ENCODE data around the gene PDZD2. TPM values are rescaled to one million over a fixed set of nuclear protein-coding genes. Genes with fewer than 3 reads are reported as not detected.

Gene PDZD2
- total RNA-seq, 1 experiment from 2014 or later: not detected

- H3K9me3 ChIP-seq (ENCODE audit: insufficient read depth, low read depth): no peaks in the 10 kb centered on the region
- no peaks in the 10 kb centered on the region for H3K9me2 ChIP-seq (ENCODE audit: insufficient read depth)
- no peaks in the 10 kb centered on the region for H4K20me1 ChIP-seq (ENCODE audit: insufficient read depth)
- H3K4me2 ChIP-seq: no peak overlapping the region
- H3K4me3 ChIP-seq: no peak overlapping the region
- POLR2A ChIA-PET (ENCODE audit: unreplicated experiment): no interaction called here
- TF ChIP-seq, protein P1, sequence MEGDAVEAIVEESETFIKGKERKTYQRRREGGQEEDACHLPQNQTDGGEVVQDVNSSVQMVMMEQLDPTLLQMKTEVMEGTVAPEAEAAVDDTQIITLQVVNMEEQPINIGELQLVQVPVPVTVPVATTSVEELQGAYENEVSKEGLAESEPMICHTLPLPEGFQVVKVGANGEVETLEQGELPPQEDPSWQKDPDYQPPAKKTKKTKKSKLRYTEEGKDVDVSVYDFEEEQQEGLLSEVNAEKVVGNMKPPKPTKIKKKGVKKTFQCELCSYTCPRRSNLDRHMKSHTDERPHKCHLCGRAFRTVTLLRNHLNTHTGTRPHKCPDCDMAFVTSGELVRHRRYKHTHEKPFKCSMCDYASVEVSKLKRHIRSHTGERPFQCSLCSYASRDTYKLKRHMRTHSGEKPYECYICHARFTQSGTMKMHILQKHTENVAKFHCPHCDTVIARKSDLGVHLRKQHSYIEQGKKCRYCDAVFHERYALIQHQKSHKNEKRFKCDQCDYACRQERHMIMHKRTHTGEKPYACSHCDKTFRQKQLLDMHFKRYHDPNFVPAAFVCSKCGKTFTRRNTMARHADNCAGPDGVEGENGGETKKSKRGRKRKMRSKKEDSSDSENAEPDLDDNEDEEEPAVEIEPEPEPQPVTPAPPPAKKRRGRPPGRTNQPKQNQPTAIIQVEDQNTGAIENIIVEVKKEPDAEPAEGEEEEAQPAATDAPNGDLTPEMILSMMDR (conservative IDR thresholded peaks at IDR 0.05): no peak
- TF ChIP-seq EZH2 (IDR thresholded peaks at IDR 0.05; ENCODE audit: low read depth): no peak
- BruUV-seq (replicated peaks): no TSS peak
- no peak overlapping the region for H3K27ac ChIP-seq
- no peak for DNase-seq
- no peaks in the 10 kb centered on the region for H3K79me2 ChIP-seq (ENCODE audit: low read depth)
- peaks cover 95% of the 10 kb centered on the region for H3K27me3 ChIP-seq (ENCODE audit: insufficient read depth, low read depth)
- intact Hi-C loops (cut with micrococcal nuclease; ENCODE audit: unreplicated experiment): no loop called here
- CTCF ChIA-PET: no interaction called here
- H3K36me3 ChIP-seq (ENCODE audit: low read depth): no peaks in the 10 kb centered on the region
- no peak overlapping the region for H2AFZ ChIP-seq
- no peaks in the 10 kb centered on the region for H3K4me1 ChIP-seq (replicated peaks; ENCODE audit: insufficient read depth)
- no peaks in the 10 kb centered on the region for H3F3A ChIP-seq (ENCODE audit: insufficient read depth, low read depth)
These were observed 16.6 kb downstream of the PDZD2 start for GRCh38 chr5:31655491-31655890.

DNA sequence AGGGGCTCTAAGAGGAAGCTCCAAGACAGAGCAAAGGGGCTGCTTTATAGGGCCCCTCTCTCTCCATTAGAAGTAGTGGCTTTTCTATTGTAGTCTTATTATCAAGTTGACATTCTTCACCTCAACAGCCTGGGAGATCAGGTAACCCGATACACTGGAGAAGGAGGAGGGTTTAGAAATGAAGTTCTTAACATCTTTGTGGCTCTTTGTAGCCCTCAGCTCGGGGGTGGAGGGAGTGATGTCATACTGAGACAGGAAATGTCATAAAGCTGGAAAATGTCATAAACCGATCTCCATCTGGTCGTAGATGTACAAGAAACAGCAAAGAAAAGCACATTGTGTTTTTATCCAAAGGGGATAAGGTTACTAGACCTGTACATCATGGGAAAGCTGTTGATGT is 17.9 kb downstream of the PDZD2 start:
- H3K27me3 ChIP-seq (ENCODE audit: insufficient read depth, low read depth): peaks cover 96% of the 10 kb centered on the region
- ChIA-PET POLR2A (ENCODE audit: unreplicated experiment) (no interaction called here), CTCF (no interaction called here)
- no peaks in the 10 kb centered on the region for H3K9me2 ChIP-seq (ENCODE audit: insufficient read depth)
- H3K79me2 ChIP-seq (ENCODE audit: low read depth): no peaks in the 10 kb centered on the region
- no peak overlapping the region for H3K4me3 ChIP-seq
- H2AFZ ChIP-seq: no peak overlapping the region
- no peaks in the 10 kb centered on the region for H3K9me3 ChIP-seq (ENCODE audit: insufficient read depth, low read depth)
- no peak overlapping the region for H3K4me2 ChIP-seq
- TF ChIP-seq, protein P1 (conservative IDR thresholded peaks at IDR 0.05): no peak
- TF ChIP-seq EZH2 (IDR thresholded peaks at IDR 0.05; ENCODE audit: low read depth): no peak
- H3F3A ChIP-seq (ENCODE audit: insufficient read depth, low read depth): no peaks in the 10 kb centered on the region
- intact Hi-C loops (cut with micrococcal nuclease; ENCODE audit: unreplicated experiment): no loop called here
- H3K36me3 ChIP-seq (ENCODE audit: low read depth): no peaks in the 10 kb centered on the region
- no peak overlapping the region for H3K27ac ChIP-seq
- no peak for DNase-seq
- H3K4me1 ChIP-seq (replicated peaks; ENCODE audit: insufficient read depth): no peaks in the 10 kb centered on the region
- no TSS peak for BruUV-seq (replicated peaks)
- H4K20me1 ChIP-seq (ENCODE audit: insufficient read depth): no peaks in the 10 kb centered on the region

GRCh38 chr5:31657315-31657979 is 18.5 kb downstream of the PDZD2 start:
- POLR2A ChIA-PET (ENCODE audit: unreplicated experiment): no interaction called here
- H3K4me2 ChIP-seq: no peak overlapping the region
- no peak overlapping the region for H3K27ac ChIP-seq
- BruUV-seq (replicated peaks): no TSS peak
- DNase-seq: no peak
- H3K9me3 ChIP-seq (ENCODE audit: insufficient read depth, low read depth): no peaks in the 10 kb centered on the region
- no peaks in the 10 kb centered on the region for H3K36me3 ChIP-seq (ENCODE audit: low read depth)
- no peaks in the 10 kb centered on the region for H3F3A ChIP-seq (ENCODE audit: insufficient read depth, low read depth)
- intact Hi-C loops (cut with micrococcal nuclease; ENCODE audit: unreplicated experiment): no loop called here
- CTCF ChIA-PET: no interaction called here
- TF ChIP-seq, protein P1 (conservative IDR thresholded peaks at IDR 0.05): no peak
- TF ChIP-seq EZH2 (IDR thresholded peaks at IDR 0.05; ENCODE audit: low read depth): no peak
- no peaks in the 10 kb centered on the region for H4K20me1 ChIP-seq (ENCODE audit: insufficient read depth)
- no peaks in the 10 kb centered on the region for H3K79me2 ChIP-seq (ENCODE audit: low read depth)
- no peaks in the 10 kb centered on the region for H3K4me1 ChIP-seq (replicated peaks; ENCODE audit: insufficient read depth)
- no peak overlapping the region for H2AFZ ChIP-seq
- no peak overlapping the region for H3K4me3 ChIP-seq
- peaks cover 95% of the 10 kb centered on the region for H3K27me3 ChIP-seq (ENCODE audit: insufficient read depth, low read depth)
- H3K9me2 ChIP-seq (ENCODE audit: insufficient read depth): no peaks in the 10 kb centered on the region

Measured in PC-9 (cell line).